MCF 10A (cell line): Measurements from ENCODE around the gene PDE6G. TPM values are rescaled to one million over a fixed set of nuclear protein-coding genes. Genes with fewer than 3 reads are reported as not detected.

Source experiments
- BruUV-seq: library from RNA; stranded (reverse); fragments of 400-500 nt; replicated peaks from 2 replicates; lab custom pipeline; 2021; lab: Mats Ljungman, UMichigan
- CTCF ChIA-PET: fragments of 300-600 bp; sonication (Branson Sonifier 250); formaldehyde crosslinking; extraction: SDS; loops from one replicate; lab custom pipeline; 2021; ENCODE audit warnings: antibody characterized with exemption, inconsistent platforms; lab: Yijun Ruan, JAX
- POLR2A ChIA-PET: fragments of 300-600, 350-650 bp; sonication (Branson Sonifier 250); formaldehyde crosslinking; extraction: SDS; loops from one replicate; lab custom pipeline; 2020; ENCODE audit warnings: antibody characterized with exemption, inconsistent platforms; lab: Yijun Ruan, JAX
- DNase-seq: peaks from one replicate; pipeline ENCODE4 v3.0.0-alpha.2; 2018; ENCODE audit not compliant: unreplicated experiment
- H3K27ac Mint-ChIP-seq: one replicate; pipeline ENCODE4 v1.8.0; 2022; ENCODE audit warnings: mild to moderate bottlenecking, low read depth, mixed read lengths; ENCODE audit not compliant: unreplicated experiment
- H3K27me3 Mint-ChIP-seq: one replicate; pipeline ENCODE4 v1.8.0; 2022; ENCODE audit warnings: mixed read lengths; ENCODE audit not compliant: insufficient read depth, unreplicated experiment
- H3K36me3 Mint-ChIP-seq: one replicate; pipeline ENCODE4 v1.8.0; 2022; ENCODE audit warnings: mild to moderate bottlenecking, moderate library complexity, mixed read lengths; ENCODE audit not compliant: insufficient read depth, unreplicated experiment
- H3K4me1 Mint-ChIP-seq: one replicate; pipeline ENCODE4 v1.8.0; 2022; ENCODE audit warnings: mixed read lengths; ENCODE audit not compliant: insufficient read depth, unreplicated experiment
- H3K4me3 Mint-ChIP-seq: one replicate; pipeline ENCODE4 v1.8.0; 2022; ENCODE audit warnings: mild to moderate bottlenecking, moderate library complexity, mixed read lengths; ENCODE audit not compliant: unreplicated experiment
- H3K9me3 Mint-ChIP-seq: one replicate; pipeline ENCODE4 v1.8.0; 2022; ENCODE audit warnings: mixed read lengths; ENCODE audit not compliant: unreplicated experiment
- CTCF ChIP-seq: fragments of 200-600 bp; IDR thresholded peaks from one replicate; pipeline ENCODE4 v1.8.0; 2022; ENCODE audit warnings: antibody characterized with exemption, mild to moderate bottlenecking; ENCODE audit not compliant: unreplicated experiment
- intact Hi-C: fragments of 100-400 bp; cut with micrococcal nuclease; formaldehyde crosslinking; loops from 2 replicates; pipeline ENCODE4 v1.14.1; 2022
- total RNA-seq: library from RNA; stranded (reverse); gene quantifications from 2 replicates; pipeline ENCODE4 v1.2.3, GENCODE V29; 2022

Gene PDE6G
- total RNA-seq, 1 experiment from 2014 or later = not detected

- intact Hi-C loops = loop anchor here (1.0 to 2.0 kb wide), 2 partner anchors 30 to 47 kb away; partner anchors contain the start of genes ARL16, CCDC137 and OXLD1
- no peaks in the 10 kb centered on the region for H3K27me3 Mint-ChIP-seq
- peaks cover 9% of the 10 kb centered on the region for H3K4me1 Mint-ChIP-seq
- no peaks in the 10 kb centered on the region for H3K9me3 Mint-ChIP-seq
- H3K4me3 Mint-ChIP-seq = peak within 1 kb of the TSS; percentile 89
- TF ChIP-seq CTCF = no peak
- H3K27ac Mint-ChIP-seq = peak within 1 kb of the TSS; percentile 96
- ChIA-PET CTCF (interaction anchor here (0.6 to 0.7 kb wide), 3 partner anchors 23 to 88 kb away, joined by 3 read pairs; no protein-coding TSS in a partner anchor), POLR2A (interaction anchor here (0.6 to 5.7 kb wide), 22 partner anchors 10 to 291 kb away, joined by 3 to 65 read pairs (median 4); partner anchors contain the start of genes ARL16, BAHCC1, CCDC137 and FAAP100)
- no TSS peak for BruUV-seq
- H3K36me3 Mint-ChIP-seq = peaks cover 20% of the 10 kb centered on the region
- peak; percentile 86 for DNase-seq
These were observed 19.6 kb downstream of the PDE6G start, which contains the start of the genes NPLOC4 and TSPAN10 for GRCh38 chr17:81636505-81637288. TSS of gene NPLOC4 (minus strand) at chr17:81637112. CDS start at chr17:81636930, 182 bp downstream. TSS of gene TSPAN10 (plus strand) at chr17:81637196. CDS start at chr17:81642413, 5,217 bp downstream.

- no peaks in the 10 kb centered on the region for H3K9me3 Mint-ChIP-seq
- no TSS peak for BruUV-seq
- peak overlapping the region; percentile 89 for H3K4me3 Mint-ChIP-seq
- H3K27me3 Mint-ChIP-seq = no peaks in the 10 kb centered on the region
- peaks cover 24% of the 10 kb centered on the region for H3K36me3 Mint-ChIP-seq
- H3K4me1 Mint-ChIP-seq = peaks cover 6% of the 10 kb centered on the region
- peak overlapping the region; percentile 96 for H3K27ac Mint-ChIP-seq
- DNase-seq = no peak
- no peak for TF ChIP-seq CTCF
- POLR2A ChIA-PET = interaction anchor here (0.6 to 5.7 kb wide), 19 partner anchors 11 to 241 kb away, joined by 3 to 65 read pairs (median 4); partner anchors contain the start of genes ARL16, BAHCC1, CCDC137 and FAAP100
- CTCF ChIA-PET = interaction anchor here (0.6 to 0.7 kb wide), 4 partner anchors 22 to 115 kb away, joined by 3 to 4 read pairs (median 3); no protein-coding TSS in a partner anchor
- intact Hi-C loops = loop anchor here (2.0 kb wide), 1 partner anchor 31 kb away; the partner anchor contains the start of genes CCDC137 and OXLD1
These were observed 20.3 kb downstream of the PDE6G start for GRCh38 chr17:81635973-81636504.

- Mint-ChIP-seq H3K36me3 (peaks cover 24% of the 10 kb centered on the region), H3K27me3 (no peaks in the 10 kb centered on the region), H3K9me3 (no peaks in the 10 kb centered on the region), H3K4me3 (peak overlapping the region; percentile 89), H3K27ac (peak overlapping the region; percentile 96), H3K4me1 (peaks cover 6% of the 10 kb centered on the region)
- TF ChIP-seq CTCF = no peak
- ChIA-PET CTCF (interaction anchor here (0.6 kb wide), 2 partner anchors 115 to 617 kb away, joined by 4 to 5 read pairs; no protein-coding TSS in a partner anchor), POLR2A (interaction anchor here (0.6 to 5.7 kb wide), 14 partner anchors 11 to 240 kb away, joined by 3 to 65 read pairs (median 6); partner anchors contain the start of genes ARL16, BAHCC1, CCDC137 and FAAP100)
- intact Hi-C loops = no loop called here
- DNase-seq = peak; percentile 44
- TSS peak; percentile 56 for BruUV-seq
These were observed 20.9 kb downstream of the PDE6G start for GRCh38 chr17:81635431-81635830.
